ENCODE measurements around the gene SMYD3. TPM values are rescaled to one million over a fixed set of nuclear protein-coding genes. Genes with fewer than 3 reads are reported as not detected.

Gene SMYD3
- total RNA-seq, 1 experiment from 2014 or later: 25.5 TPM

- peaks cover 34 to 36% of the 10 kb centered on the region in 2 experiments for H3K4me1 Mint-ChIP-seq
- TF ChIP-seq CTCF (conservative IDR thresholded peaks at IDR 0.05): no peak
- no peaks in the 10 kb centered on the region for H3K79me2 ChIP-seq (ENCODE audit: insufficient read depth, low read length)
- H2AFZ ChIP-seq (ENCODE audit: low read length): no peak overlapping the region
- no peak overlapping the region for H3K9ac ChIP-seq (ENCODE audit: extremely low read depth, insufficient read length, low read length)
- no peaks in the 10 kb centered on the region for H3K4me1 ChIP-seq (ENCODE audit: insufficient read depth, low read length)
- H3K14ac ChIP-seq (ENCODE audit: insufficient read depth, low read length): no peak overlapping the region
- H3K9me3 Mint-ChIP-seq: no peaks in the 10 kb centered on the region
- no peaks in the 10 kb centered on the region for H3K23me2 ChIP-seq (ENCODE audit: insufficient read length, low read depth, low read length, poor library complexity, severe bottlenecking)
- H2BK12ac ChIP-seq (ENCODE audit: insufficient read length, low read depth, low read length): no peak overlapping the region
- no peak overlapping the region for H3K4ac ChIP-seq (ENCODE audit: low read depth, low read length)
- no peak overlapping the region for H3K27ac ChIP-seq (ENCODE audit: insufficient read length, low read depth, low read length)
- H3K4me3 Mint-ChIP-seq: no peak overlapping the region
- no peak overlapping the region for H4K5ac ChIP-seq (ENCODE audit: insufficient read length, low read depth, low read length)
- no peak overlapping the region for H2BK120ac ChIP-seq (ENCODE audit: low read depth, low read length, poor library complexity, severe bottlenecking)
- no peak overlapping the region for H3K18ac ChIP-seq (ENCODE audit: insufficient read length, low read depth, low read length)
- no peaks in the 10 kb centered on the region for H4K20me1 ChIP-seq (ENCODE audit: control insufficient read depth, insufficient read depth, insufficient read length)
- no peaks in the 10 kb centered on the region for H3K27me3 Mint-ChIP-seq (ENCODE audit: low read depth)
- H4K8ac ChIP-seq (replicated peaks; ENCODE audit: insufficient read length, low read depth, low read length): no peak overlapping the region
- no peaks in the 10 kb centered on the region for H3K27me3 ChIP-seq (ENCODE audit: insufficient read depth, low read length)
- no peak overlapping the region for H3K4me2 ChIP-seq (ENCODE audit: insufficient read depth, insufficient read length, low read length)
- no peak overlapping the region for H3T11ph ChIP-seq (ENCODE audit: low read length)
- no peak overlapping the region for H2BK15ac ChIP-seq (ENCODE audit: low read depth, low read length)
- no peak for DNase-seq
- H4K91ac ChIP-seq (ENCODE audit: insufficient read length, low read depth, low read length): no peak overlapping the region
- no peak overlapping the region for H3K23ac ChIP-seq (ENCODE audit: insufficient read length, low read depth, low read length)
- no peaks in the 10 kb centered on the region for H3K79me1 ChIP-seq (ENCODE audit: insufficient read depth, low read depth, low read length, poor library complexity, severe bottlenecking)
- H2BK5ac ChIP-seq (ENCODE audit: insufficient read length, low read length): no peak overlapping the region
- H2AK5ac ChIP-seq (ENCODE audit: insufficient read length, low read length): no peak overlapping the region
- H3K27ac Mint-ChIP-seq: peak overlapping the region in 1 of 3 experiments; percentile 35; a peak in 3 of 7 replicates
- H2BK20ac ChIP-seq (ENCODE audit: low read depth, low read length, poor library complexity, severe bottlenecking): no peak overlapping the region
- no CpG with 5 or more reads among the region's 4 CpGs for WGBS (ENCODE audit: extremely low coverage, insufficient read length, low lambda C conversion rate)
- H3K36me3 Mint-ChIP-seq (ENCODE audit: insufficient read depth in 1 of 3, low read depth in 3 of 3): no peaks in the 10 kb centered on the region
- no peaks in the 10 kb centered on the region for H3K9me3 ChIP-seq (ENCODE audit: control insufficient read depth, low read depth, low read length)
- no peak overlapping the region for H3K56ac ChIP-seq (ENCODE audit: insufficient read length, low read depth, low read length)
Observed at GRCh38 chr1:246107516-246108277, 399.4 kb downstream of the SMYD3 start.

Data from H9 (cell line).